ENCODE results near the gene PPP3R1. TPM values are rescaled to one million over a fixed set of nuclear protein-coding genes. Genes with fewer than 3 reads are reported as not detected.

Gene PPP3R1
- total and polyA plus RNA-seq, 10 donors = 13.7 to 78.2 (median 57.9) TPM

DNA sequence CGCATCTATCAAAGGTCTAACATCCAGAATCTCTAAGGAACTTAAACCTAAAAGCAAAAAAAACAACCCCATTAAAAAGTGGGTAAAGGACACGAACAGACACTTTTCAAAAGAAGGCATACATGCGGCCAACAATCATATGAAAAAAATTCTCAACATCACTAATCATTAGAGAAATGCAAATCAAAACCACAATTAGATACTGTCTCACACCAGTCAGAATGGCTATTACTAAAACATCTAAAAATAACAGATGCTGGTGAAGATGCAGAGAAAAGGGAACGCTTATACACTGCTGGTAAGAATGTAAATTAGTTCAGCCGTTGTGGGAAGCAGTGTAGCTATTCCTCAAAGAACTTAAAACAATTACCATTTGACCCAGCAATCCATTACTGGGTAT lies 38.0 kb downstream of the PPP3R1 start:
- H3K27ac ChIP-seq = no peak overlapping the region
- intact Hi-C loops (cut with DNase I; ENCODE audit: low total_unique reads) = no loop called here
- DNase-seq = no peak

DNA sequence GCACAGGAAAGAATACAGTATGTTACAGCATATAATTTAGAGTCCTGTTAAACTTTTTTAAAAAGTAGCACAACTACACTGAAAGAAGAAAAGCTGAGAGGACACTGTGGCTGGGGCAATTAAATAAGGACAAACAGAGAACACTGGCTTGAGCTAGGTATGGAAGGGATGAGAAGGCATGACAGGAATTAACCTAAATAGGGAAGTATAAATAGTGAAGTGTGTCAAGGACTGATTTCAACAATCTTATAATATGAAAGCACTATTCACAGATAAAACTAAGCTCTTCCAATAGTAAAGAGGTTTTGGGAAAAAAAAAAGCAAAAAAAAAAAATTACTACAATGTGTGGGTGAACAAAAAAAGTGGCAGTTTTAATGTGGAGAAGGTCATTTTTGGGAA lies 45.5 kb downstream of the PPP3R1 start:
- H3K36me3 ChIP-seq = peaks cover 0 to 25% (median 2%) of the 10 kb centered on the region in 6 donors
- H3K27me3 ChIP-seq (replicated peaks in 1 of 7) = no peaks in the 10 kb centered on the region
- TF ChIP-seq POLR2A (IDR thresholded peaks at IDR 0.05) = no peak
- TF ChIP-seq, protein P1, sequence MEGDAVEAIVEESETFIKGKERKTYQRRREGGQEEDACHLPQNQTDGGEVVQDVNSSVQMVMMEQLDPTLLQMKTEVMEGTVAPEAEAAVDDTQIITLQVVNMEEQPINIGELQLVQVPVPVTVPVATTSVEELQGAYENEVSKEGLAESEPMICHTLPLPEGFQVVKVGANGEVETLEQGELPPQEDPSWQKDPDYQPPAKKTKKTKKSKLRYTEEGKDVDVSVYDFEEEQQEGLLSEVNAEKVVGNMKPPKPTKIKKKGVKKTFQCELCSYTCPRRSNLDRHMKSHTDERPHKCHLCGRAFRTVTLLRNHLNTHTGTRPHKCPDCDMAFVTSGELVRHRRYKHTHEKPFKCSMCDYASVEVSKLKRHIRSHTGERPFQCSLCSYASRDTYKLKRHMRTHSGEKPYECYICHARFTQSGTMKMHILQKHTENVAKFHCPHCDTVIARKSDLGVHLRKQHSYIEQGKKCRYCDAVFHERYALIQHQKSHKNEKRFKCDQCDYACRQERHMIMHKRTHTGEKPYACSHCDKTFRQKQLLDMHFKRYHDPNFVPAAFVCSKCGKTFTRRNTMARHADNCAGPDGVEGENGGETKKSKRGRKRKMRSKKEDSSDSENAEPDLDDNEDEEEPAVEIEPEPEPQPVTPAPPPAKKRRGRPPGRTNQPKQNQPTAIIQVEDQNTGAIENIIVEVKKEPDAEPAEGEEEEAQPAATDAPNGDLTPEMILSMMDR (IDR thresholded peaks at IDR 0.05 in 8 of 11, conservative IDR thresholded peaks at IDR 0.05 in 3 of 11) = no peak
- TF ChIP-seq POLR2AphosphoS5 (IDR thresholded peaks at IDR 0.05) = no peak
- intact Hi-C loops (cut with DNase I; ENCODE audit: low total_unique reads) = no loop called here
- DNase-seq = no peak
- no peaks in the 10 kb centered on the region for H3K9me3 ChIP-seq
- H3K4me3 ChIP-seq = no peak overlapping the region
- peak overlapping the region in 4 of 8 donors; percentile 5 to 44 (median 24) for H3K27ac ChIP-seq
- H3K4me1 ChIP-seq = peaks cover 3 to 83% (median 55%) of the 10 kb centered on the region in 6 donors

More for the DNA sequence above, 38.0 kb downstream of the PPP3R1 start:
- Histone ChIP-seq H3K4me3 (no peak overlapping the region), H3K27me3 (replicated peaks in 1 of 7) (no peaks in the 10 kb centered on the region), H3K4me1 (peaks cover 10 to 87% (median 52%) of the 10 kb centered on the region in 6 donors), H3K36me3 (peaks cover 0 to 42% (median 5%) of the 10 kb centered on the region in 6 donors), H3K9me3 (no peaks in the 10 kb centered on the region)
- 55 to 81% (median 75%) methylated on average over 5 of the region's 5 CpGs for WGBS, 5 donors
- TF ChIP-seq POLR2A (IDR thresholded peaks at IDR 0.05) = no peak
- TF ChIP-seq, protein P1 (IDR thresholded peaks at IDR 0.05 in 8 of 11, conservative IDR thresholded peaks at IDR 0.05 in 3 of 11) = no peak
- TF ChIP-seq POLR2AphosphoS5 (IDR thresholded peaks at IDR 0.05) = no peak

DNA sequence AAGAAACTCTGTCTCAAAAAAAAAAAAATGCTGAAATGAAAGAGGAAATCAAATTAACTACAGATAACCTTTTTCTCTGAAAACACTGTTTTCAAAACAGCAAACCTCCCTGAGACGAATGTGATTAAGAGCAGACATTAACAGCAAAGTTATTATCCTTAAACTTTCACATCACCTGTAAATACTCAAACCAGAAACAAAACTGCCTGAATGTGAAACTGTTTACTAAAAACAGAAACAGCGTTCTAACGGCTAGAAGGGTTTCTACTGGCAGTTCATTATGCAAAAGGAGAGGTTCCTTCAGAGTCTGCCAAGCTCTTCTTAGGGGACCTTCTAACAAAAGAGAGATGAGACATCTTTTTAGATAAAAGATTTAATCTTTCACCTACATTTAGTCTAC lies 48.7 kb downstream of the PPP3R1 start:
- Histone ChIP-seq H3K4me1 (peaks cover 3 to 97% (median 69%) of the 10 kb centered on the region in 6 donors), H3K27ac (peak overlapping the region in 6 of 8 donors; percentile 16 to 58 (median 53))
- intact Hi-C loops (cut with DNase I; ENCODE audit: low total_unique reads) = no loop called here

DNA sequence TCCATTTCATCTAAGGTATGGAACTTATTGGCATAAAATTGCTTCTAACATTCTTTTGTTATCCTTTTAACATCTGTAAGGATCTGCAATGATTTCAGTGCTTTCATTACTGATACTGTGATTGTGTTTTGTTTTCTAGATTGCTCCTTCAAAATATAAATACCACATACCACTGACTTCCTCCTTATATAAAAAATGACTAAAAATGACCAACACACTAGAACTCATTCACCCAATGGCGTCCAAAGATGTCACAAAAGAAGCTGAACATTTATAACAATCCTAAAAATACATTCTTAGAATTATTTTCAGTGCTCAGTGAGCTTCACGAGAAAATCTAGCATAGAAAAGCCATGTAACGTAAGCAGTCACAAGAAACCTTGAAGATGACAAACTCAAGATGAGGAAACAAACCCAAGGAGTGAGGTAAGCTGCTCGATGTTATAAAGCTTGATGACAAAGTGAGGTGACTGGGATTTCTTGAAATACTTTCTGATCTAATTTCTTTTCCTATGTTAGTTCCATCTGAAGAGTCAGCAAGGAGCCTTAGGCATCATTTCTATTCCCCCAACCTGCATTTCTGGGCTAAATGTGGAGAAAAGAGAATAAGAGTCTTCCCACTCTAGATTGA lies 52.1 kb downstream of the PPP3R1 start:
- 50 to 68% (median 63%) methylated on average over 4 of the region's 4 CpGs for WGBS, 5 donors
- Histone ChIP-seq H3K27me3 (replicated peaks in 1 of 7) (no peaks in the 10 kb centered on the region), H3K4me3 (no peak overlapping the region), H3K4me1 (peaks cover 16 to 94% (median 55%) of the 10 kb centered on the region in 6 donors), H3K9me3 (no peaks in the 10 kb centered on the region), H3K27ac (peak overlapping the region in 4 of 8 donors; percentile 4 to 45 (median 12)), H3K36me3 (peaks cover 0 to 9% (median 0%) of the 10 kb centered on the region in 6 donors)
- TF ChIP-seq POLR2AphosphoS5 (IDR thresholded peaks at IDR 0.05) (no peak), POLR2A (IDR thresholded peaks at IDR 0.05) (no peak)
- TF ChIP-seq, protein P1 (IDR thresholded peaks at IDR 0.05 in 8 of 11, conservative IDR thresholded peaks at IDR 0.05 in 3 of 11) = no peak
- no peak for DNase-seq
- intact Hi-C loops (cut with DNase I; ENCODE audit: low total_unique reads) = no loop called here

More for the DNA sequence above, 48.7 kb downstream of the PPP3R1 start:
- peaks cover 0 to 16% (median 0%) of the 10 kb centered on the region in 6 donors for H3K36me3 ChIP-seq
- H3K4me3 ChIP-seq = peak overlapping the region in 1 of 8 donors; percentile 28
- 23 to 34% (median 29%) methylated on average over 3 of the region's 3 CpGs for WGBS, 5 donors
- TF ChIP-seq, protein P1 (IDR thresholded peaks at IDR 0.05 in 8 of 11, conservative IDR thresholded peaks at IDR 0.05 in 3 of 11) = no peak
- no peaks in the 10 kb centered on the region for H3K27me3 ChIP-seq (replicated peaks in 1 of 7)
- H3K9me3 ChIP-seq = no peaks in the 10 kb centered on the region
- no peak for DNase-seq

All from spleen (tissue), 11 donors.